Activated CD8-positive, alpha-beta T cell treated with anti-CD3 and anti-CD28 coated beads for 36 hours (primary cell): Measurements from ENCODE around the gene ERC2. TPM values are rescaled to one million over a fixed set of nuclear protein-coding genes. Genes with fewer than 3 reads are reported as not detected.

Experiments used
- ATAC-seq: fragments of 200-7000 bp; cut with Tn5 transposase; one replicate; pipeline ENCODE4 v1.10.0; 2021; ENCODE audit warnings: mild to moderate bottlenecking, moderate library complexity
- CTCF ChIA-PET: fragments of 350-600 bp; sonication (Branson Sonifier 250); formaldehyde crosslinking; loops from one replicate; lab custom pipeline; 2021; ENCODE audit warnings: antibody characterized with exemption; lab: Charles Lee
- POLR2A ChIA-PET: fragments of 350-600 bp; sonication (Branson Sonifier 250); formaldehyde crosslinking; loops from one replicate; lab custom pipeline; 2021; ENCODE audit warnings: antibody characterized with exemption; lab: Charles Lee
- DNase-seq: peaks from one replicate; pipeline ENCODE4 v3.0.0-alpha.2; 2020
- H3K27ac Mint-ChIP-seq: one replicate; pipeline ENCODE4 v1.8.0; 2021; ENCODE audit warnings: mild to moderate bottlenecking, mixed read lengths
- H3K27me3 Mint-ChIP-seq: one replicate; pipeline ENCODE4 v1.8.0; 2021; ENCODE audit warnings: mixed read lengths
- H3K36me3 Mint-ChIP-seq: one replicate; pipeline ENCODE4 v1.8.0; 2021; ENCODE audit warnings: low read depth, mixed read lengths
- H3K4me1 Mint-ChIP-seq: one replicate; pipeline ENCODE4 v1.8.0; 2021; ENCODE audit warnings: low read depth, mixed read lengths
- H3K4me3 Mint-ChIP-seq: one replicate; pipeline ENCODE4 v1.8.0; 2021; ENCODE audit warnings: mild to moderate bottlenecking, moderate library complexity, mixed read lengths
- H3K9me3 Mint-ChIP-seq: one replicate; pipeline ENCODE4 v1.8.0; 2021; ENCODE audit warnings: mixed read lengths
- CTCF ChIP-seq: fragments of 200-600 bp; IDR thresholded peaks from one replicate; pipeline ENCODE4 v1.8.0; 2022; ENCODE audit warnings: antibody characterized with exemption, mild to moderate bottlenecking
- intact Hi-C: fragments of 100-400 bp; cut with micrococcal nuclease; formaldehyde crosslinking; loops from one replicate; pipeline ENCODE4 v1.10.0; 2022
- total RNA-seq, 2 experiments: library from RNA; stranded (reverse); gene quantifications; one replicate each; pipeline ENCODE4 v1.2.3, GENCODE V29; 2021

The ERC2 gene
- total RNA-seq, 2 experiments from 2014 or later: 0.18 to 0.52 TPM

- intact Hi-C loops: no loop called here
- ATAC-seq (no peak), DNase-seq (no peak)
- Mint-ChIP-seq H3K36me3 (no peaks in the 10 kb centered on the region), H3K4me3 (no peak overlapping the region), H3K27ac (no peak overlapping the region), H3K27me3 (peaks cover 6% of the 10 kb centered on the region), H3K4me1 (no peaks in the 10 kb centered on the region), H3K9me3 (no peaks in the 10 kb centered on the region)
- CTCF ChIA-PET: no interaction called here
- POLR2A ChIA-PET: no interaction called here
- TF ChIP-seq CTCF: no peak
These were observed 748.8 kb downstream of the ERC2 start for GRCh38 chr3:55719508-55719907.

GRCh38 chr3:55719006-55719405 lies 749.3 kb downstream of the ERC2 start:
- Mint-ChIP-seq H3K27me3 (peaks cover 6% of the 10 kb centered on the region), H3K36me3 (no peaks in the 10 kb centered on the region), H3K4me3 (no peak overlapping the region), H3K4me1 (no peaks in the 10 kb centered on the region), H3K27ac (no peak overlapping the region), H3K9me3 (no peaks in the 10 kb centered on the region)
- CTCF ChIA-PET: interaction anchor here (1.3 kb wide), 1 partner anchor 16 kb away, joined by 3 read pairs; no protein-coding TSS in a partner anchor
- ATAC-seq: no peak
- no peak for TF ChIP-seq CTCF
- no peak for DNase-seq
- intact Hi-C loops: no loop called here
- POLR2A ChIA-PET: no interaction called here

GRCh38 chr3:55718521-55718921 lies 749.7 kb downstream of the ERC2 start:
- no peak overlapping the region for H3K27ac Mint-ChIP-seq
- no peak overlapping the region for H3K4me3 Mint-ChIP-seq
- TF ChIP-seq CTCF: no peak
- no peaks in the 10 kb centered on the region for H3K9me3 Mint-ChIP-seq
- CTCF ChIA-PET: interaction anchor here (0.7 to 1.3 kb wide), 2 partner anchors 15 to 756 kb away, joined by 3 read pairs; no protein-coding TSS in a partner anchor
- H3K4me1 Mint-ChIP-seq: no peaks in the 10 kb centered on the region
- peaks cover 3% of the 10 kb centered on the region for H3K27me3 Mint-ChIP-seq
- POLR2A ChIA-PET: no interaction called here
- intact Hi-C loops: no loop called here
- H3K36me3 Mint-ChIP-seq: no peaks in the 10 kb centered on the region
- ATAC-seq: no peak
- DNase-seq: no peak

GRCh38 chr3:55718074-55718473 lies 750.2 kb downstream of the ERC2 start:
- no peaks in the 10 kb centered on the region for H3K9me3 Mint-ChIP-seq
- POLR2A ChIA-PET: no interaction called here
- CTCF ChIA-PET: interaction anchor here (0.7 to 1.3 kb wide), 2 partner anchors 15 to 756 kb away, joined by 3 read pairs; no protein-coding TSS in a partner anchor
- no peak overlapping the region for H3K4me3 Mint-ChIP-seq
- H3K36me3 Mint-ChIP-seq: no peaks in the 10 kb centered on the region
- no peaks in the 10 kb centered on the region for H3K27me3 Mint-ChIP-seq
- ATAC-seq (no peak), DNase-seq (no peak)
- intact Hi-C loops: no loop called here
- no peaks in the 10 kb centered on the region for H3K4me1 Mint-ChIP-seq
- TF ChIP-seq CTCF: no peak
- no peak overlapping the region for H3K27ac Mint-ChIP-seq

- intact Hi-C loops: no loop called here
- no peak for TF ChIP-seq CTCF
- Mint-ChIP-seq H3K27me3 (no peaks in the 10 kb centered on the region), H3K4me1 (no peaks in the 10 kb centered on the region), H3K36me3 (no peaks in the 10 kb centered on the region), H3K27ac (no peak overlapping the region), H3K9me3 (no peaks in the 10 kb centered on the region), H3K4me3 (no peak overlapping the region)
- no peak for DNase-seq
- ChIA-PET POLR2A (interaction anchor here (1.1 kb wide), 1 partner anchor 20 kb away, joined by 3 read pairs; no protein-coding TSS in a partner anchor), CTCF (no interaction called here)
- ATAC-seq: no peak
These were observed 750.8 kb downstream of the ERC2 start for GRCh38 chr3:55717481-55717880.
